Measurements from ENCODE around the gene IRF2BPL. TPM values are rescaled to one million over a fixed set of nuclear protein-coding genes. Genes with fewer than 3 reads are reported as not detected.
A peak's percentile ranks its signal among the peaks of the same experiment; 100 is the strongest.

The IRF2BPL gene
- total RNA-seq, 2 experiments from 2014 or later: 23.7 to 25.8 TPM

GRCh38 chr14:77036484-77037214, 8.1 kb upstream of the IRF2BPL start:
- peak overlapping the region; percentile 75 for H3K27ac ChIP-seq (ENCODE audit: low read depth, low read length, poor library complexity, severe bottlenecking)
- peak overlapping the region; percentile 43 for H3K4me2 ChIP-seq (ENCODE audit: low read length)
- no peak overlapping the region for H3K4me3 ChIP-seq (ENCODE audit: low read depth, low read length, poor library complexity, severe bottlenecking)
- intact Hi-C loops (cut with micrococcal nuclease; ENCODE audit: unreplicated experiment): loop anchor here (10.0 kb wide), 2 partner anchors 338 to 558 kb away; partner anchors contain the start of genes SAMD15 and TMED8
- TF ChIP-seq EZH2phosphoT487 (IDR thresholded peaks at IDR 0.05; ENCODE audit: borderline replicate concordance, low read depth, low read length): no peak
- TF ChIP-seq, protein P1, sequence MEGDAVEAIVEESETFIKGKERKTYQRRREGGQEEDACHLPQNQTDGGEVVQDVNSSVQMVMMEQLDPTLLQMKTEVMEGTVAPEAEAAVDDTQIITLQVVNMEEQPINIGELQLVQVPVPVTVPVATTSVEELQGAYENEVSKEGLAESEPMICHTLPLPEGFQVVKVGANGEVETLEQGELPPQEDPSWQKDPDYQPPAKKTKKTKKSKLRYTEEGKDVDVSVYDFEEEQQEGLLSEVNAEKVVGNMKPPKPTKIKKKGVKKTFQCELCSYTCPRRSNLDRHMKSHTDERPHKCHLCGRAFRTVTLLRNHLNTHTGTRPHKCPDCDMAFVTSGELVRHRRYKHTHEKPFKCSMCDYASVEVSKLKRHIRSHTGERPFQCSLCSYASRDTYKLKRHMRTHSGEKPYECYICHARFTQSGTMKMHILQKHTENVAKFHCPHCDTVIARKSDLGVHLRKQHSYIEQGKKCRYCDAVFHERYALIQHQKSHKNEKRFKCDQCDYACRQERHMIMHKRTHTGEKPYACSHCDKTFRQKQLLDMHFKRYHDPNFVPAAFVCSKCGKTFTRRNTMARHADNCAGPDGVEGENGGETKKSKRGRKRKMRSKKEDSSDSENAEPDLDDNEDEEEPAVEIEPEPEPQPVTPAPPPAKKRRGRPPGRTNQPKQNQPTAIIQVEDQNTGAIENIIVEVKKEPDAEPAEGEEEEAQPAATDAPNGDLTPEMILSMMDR (conservative IDR thresholded peaks at IDR 0.05; ENCODE audit: low read length): no peak
- H3K4me1 ChIP-seq (ENCODE audit: insufficient read depth, low read length, poor library complexity, severe bottlenecking): peaks cover 92% of the 10 kb centered on the region
- no peaks in the 10 kb centered on the region for H3K9me2 ChIP-seq (ENCODE audit: insufficient read depth, low read length)
- no TSS peak for BruUV-seq (replicated peaks)
- H4K20me1 ChIP-seq (ENCODE audit: insufficient read depth, low read length): no peaks in the 10 kb centered on the region
- H3K36me3 ChIP-seq (ENCODE audit: insufficient read depth, low read length): no peaks in the 10 kb centered on the region
- peak; percentile 64 for DNase-seq (ENCODE audit: low spot score)
- H3K79me2 ChIP-seq (ENCODE audit: insufficient read depth, low read depth, low read length): peaks cover 7% of the 10 kb centered on the region; the same call in 1 of the 2 replicates
- H3K9me3 ChIP-seq (ENCODE audit: low read length): no peaks in the 10 kb centered on the region
- POLR2A ChIA-PET: interaction anchor here (0.8 to 3.3 kb wide), 5 partner anchors 8 to 85 kb away, joined by 3 to 10 read pairs (median 3); partner anchors contain the start of gene IRF2BPL
- CTCF ChIA-PET (ENCODE audit: unreplicated experiment): no interaction called here
- H2AFZ ChIP-seq (ENCODE audit: low read length): peak overlapping the region; percentile 35

- Histone ChIP-seq H3K4me1 (ENCODE audit: insufficient read depth, low read length, poor library complexity, severe bottlenecking) (peaks cover 88% of the 10 kb centered on the region), H3K79me2 (ENCODE audit: insufficient read depth, low read depth, low read length) (peaks cover 7% of the 10 kb centered on the region; the same call in 1 of the 2 replicates), H3K4me2 (ENCODE audit: low read length) (0 out of 2 replicates have a peak overlapping the region, but pooled peaks have one; percentile 1), H3K27ac (ENCODE audit: low read depth, low read length, poor library complexity, severe bottlenecking) (peak overlapping the region; percentile 75), H2AFZ (ENCODE audit: low read length) (no peak overlapping the region), H3K4me3 (ENCODE audit: low read depth, low read length, poor library complexity, severe bottlenecking) (no peak overlapping the region), H3K9me3 (ENCODE audit: low read length) (no peaks in the 10 kb centered on the region), H3K9me2 (ENCODE audit: insufficient read depth, low read length) (no peaks in the 10 kb centered on the region), H4K20me1 (ENCODE audit: insufficient read depth, low read length) (no peaks in the 10 kb centered on the region), H3K36me3 (ENCODE audit: insufficient read depth, low read length) (no peaks in the 10 kb centered on the region)
- TF ChIP-seq, protein P1 (conservative IDR thresholded peaks at IDR 0.05; ENCODE audit: low read length): no peak
- TF ChIP-seq EZH2phosphoT487 (IDR thresholded peaks at IDR 0.05; ENCODE audit: borderline replicate concordance, low read depth, low read length): no peak
- intact Hi-C loops (cut with micrococcal nuclease; ENCODE audit: unreplicated experiment): loop anchor here (10.0 kb wide), 2 partner anchors 340 to 560 kb away; partner anchors contain the start of genes SAMD15 and TMED8
- BruUV-seq (replicated peaks): no TSS peak
- ChIA-PET CTCF (ENCODE audit: unreplicated experiment) (no interaction called here), POLR2A (interaction anchor here (0.6 kb wide), 1 partner anchor 404 kb away, joined by 6 read pairs; no protein-coding TSS in a partner anchor)
- DNase-seq (ENCODE audit: low spot score): no peak
Measured at GRCh38 chr14:77035267-77035666, 6.8 kb upstream of the IRF2BPL start.

All from OCI-LY7 (cell line).